OCI-LY3 (cell line): ENCODE results near the gene LILRA2.

Experiments
- H2AFZ ChIP-seq: fragments of 200-600, 300-600 bp; shearing (Covaris generic); 2 replicates; pipeline ENCODE4 v1.6.0; 2014; ENCODE audit warnings: antibody characterized with exemption, low read depth, low read length
- H3K27ac ChIP-seq: fragments of 200-600, 300-600 bp; sonication (generic); 2 replicates; pipeline ENCODE4 v1.5.1; 2014; ENCODE audit warnings: mild to moderate bottlenecking, low read length, moderate library complexity, mixed read lengths
- H3K27me3 ChIP-seq: fragments of 200-600, 300-600 bp; sonication (generic); 2 replicates; pipeline ENCODE4 v1.6.1; 2014; ENCODE audit warnings: low read depth, low read length, mixed read lengths
- H3K36me3 ChIP-seq: fragments of 200-600, 300-600 bp; sonication (generic); replicated peaks from 2 replicates; pipeline ENCODE3; 2014; ENCODE audit warnings: low read depth, low read length, mixed read lengths
- H3K4me1 ChIP-seq: fragments of 300-600, 200-600 bp; sonication (generic); 2 replicates; pipeline ENCODE4 v1.6.1; 2014; ENCODE audit warnings: low read length, mixed read lengths
- H3K4me2 ChIP-seq: fragments of 200-600, 300-600 bp; sonication (generic); 2 replicates; pipeline ENCODE4 v1.6.1; 2014; ENCODE audit warnings: low read length, mixed read lengths
- H3K4me3 ChIP-seq: fragments of 300-600, 200-600 bp; sonication (generic); 2 replicates; pipeline ENCODE4 v1.5.1; 2014; ENCODE audit warnings: antibody characterized with exemption, mild to moderate bottlenecking, low read length, moderate library complexity
- H3K79me2 ChIP-seq: fragments of 300-600, 200-600 bp; shearing (Covaris generic); 2 replicates; pipeline ENCODE4 v1.6.1; 2014; ENCODE audit warnings: mild to moderate bottlenecking, low read length, mixed read lengths
- H3K9ac ChIP-seq: fragments of 300-600, 200-600 bp; shearing (Covaris generic); 2 replicates; pipeline ENCODE4 v1.6.0; 2014; ENCODE audit warnings: mild to moderate bottlenecking, low read length, moderate library complexity
- H3K9me3 ChIP-seq: fragments of 200-600, 300-600 bp; shearing (Covaris generic); 2 replicates; pipeline ENCODE4 v1.6.1; 2014; ENCODE audit warnings: low read length, mixed read lengths; ENCODE audit not compliant: insufficient read depth
- H4K20me1 ChIP-seq: fragments of 200-600, 300-600 bp; sonication (generic); 2 replicates; pipeline ENCODE4 v1.6.1; 2016; ENCODE audit warnings: low read length, mixed read lengths; ENCODE audit not compliant: insufficient read depth
- CTCF ChIP-seq: fragments of 200-600, 300-600 bp; sonication (generic); IDR thresholded peaks from 2 replicates; pipeline ENCODE4 v1.5.1; 2014; ENCODE audit warnings: antibody characterized with exemption, low read length, low read depth
- EZH2phosphoT487 ChIP-seq: fragments of 200-600 bp; shearing (Covaris generic); IDR thresholded peaks from 2 replicates; pipeline ENCODE4 v1.6.1; 2018; ENCODE audit warnings: antibody characterized with exemption, mixed run types, low read depth

LILRA2 gene

GRCh38 chr19:54573330-54573872 is at the start of gene LILRA2:
LILRA2 (plus strand) TSS chr19:54573790; CDS start chr19:54573879, 89 bp downstream.
- H3K4me3 ChIP-seq: peak within 1 kb of the TSS; percentile 2; the same call in 1 of the 2 replicates
- H3K27ac ChIP-seq: no peak within 1 kb of the TSS
- peak within 1 kb of the TSS; percentile 44 for H3K4me2 ChIP-seq
- H2AFZ ChIP-seq: 0 out of 2 replicates have a peak within 1 kb of the TSS, but pooled peaks have one; percentile 41
- TF ChIP-seq CTCF (no peak), EZH2phosphoT487 (no peak)
- H3K9ac ChIP-seq: no peak within 1 kb of the TSS
- no peaks in the 10 kb centered on the region for H3K36me3 ChIP-seq
- H4K20me1 ChIP-seq: no peaks in the 10 kb centered on the region
- H3K79me2 ChIP-seq: no peaks in the 10 kb centered on the region
- peaks cover 57% of the 10 kb centered on the region for H3K27me3 ChIP-seq
- H3K9me3 ChIP-seq: no peaks in the 10 kb centered on the region
- peaks cover 20% of the 10 kb centered on the region for H3K4me1 ChIP-seq

GRCh38 chr19:54525636-54526035 is 48.0 kb upstream of the LILRA2 start:
- H3K9me3 ChIP-seq: no peaks in the 10 kb centered on the region
- TF ChIP-seq CTCF (no peak), EZH2phosphoT487 (no peak)

GRCh38 chr19:54526972-54527371 is 46.6 kb upstream of the LILRA2 start:
- H3K36me3 ChIP-seq: no peaks in the 10 kb centered on the region
- peaks cover 15% of the 10 kb centered on the region for H3K4me1 ChIP-seq
- H3K9ac ChIP-seq: no peak overlapping the region
- H3K79me2 ChIP-seq: no peaks in the 10 kb centered on the region
- no peak overlapping the region for H2AFZ ChIP-seq
- H3K27ac ChIP-seq: no peak overlapping the region
- H4K20me1 ChIP-seq: no peaks in the 10 kb centered on the region
- no peak overlapping the region for H3K4me2 ChIP-seq
- peaks cover 71% of the 10 kb centered on the region for H3K27me3 ChIP-seq
- no peaks in the 10 kb centered on the region for H3K9me3 ChIP-seq
- TF ChIP-seq CTCF (no peak), EZH2phosphoT487 (no peak)
- no peak overlapping the region for H3K4me3 ChIP-seq

More at GRCh38 chr19:54525636-54526035, 48.0 kb upstream of the LILRA2 start:
- Histone ChIP-seq H3K4me1 (peaks cover 28% of the 10 kb centered on the region), H3K4me3 (no peak overlapping the region), H3K79me2 (no peaks in the 10 kb centered on the region), H2AFZ (no peak overlapping the region), H3K9ac (no peak overlapping the region), H3K36me3 (no peaks in the 10 kb centered on the region), H3K27me3 (peaks cover 70% of the 10 kb centered on the region), H3K27ac (no peak overlapping the region), H4K20me1 (no peaks in the 10 kb centered on the region), H3K4me2 (no peak overlapping the region)

GRCh38 chr19:54530866-54531265 is 42.7 kb upstream of the LILRA2 start:
- peaks cover 74% of the 10 kb centered on the region for H3K27me3 ChIP-seq
- no peak overlapping the region for H2AFZ ChIP-seq
- peaks cover 8% of the 10 kb centered on the region for H3K4me1 ChIP-seq
- H3K4me3 ChIP-seq: no peak overlapping the region
- no peak overlapping the region for H3K9ac ChIP-seq
- TF ChIP-seq CTCF: no peak
- TF ChIP-seq EZH2phosphoT487: no peak
- H3K27ac ChIP-seq: no peak overlapping the region
- no peaks in the 10 kb centered on the region for H3K9me3 ChIP-seq
- H3K79me2 ChIP-seq: no peaks in the 10 kb centered on the region
- no peaks in the 10 kb centered on the region for H4K20me1 ChIP-seq
- H3K4me2 ChIP-seq: no peak overlapping the region
- H3K36me3 ChIP-seq: no peaks in the 10 kb centered on the region
